ENCODE measurements around the gene ALG3. TPM values are rescaled to one million over a fixed set of nuclear protein-coding genes. Genes with fewer than 3 reads are reported as not detected.

The ALG3 gene
- total and polyA plus RNA-seq, 11 donors: 10.9 to 68.1 (median 17.0) TPM

DNA sequence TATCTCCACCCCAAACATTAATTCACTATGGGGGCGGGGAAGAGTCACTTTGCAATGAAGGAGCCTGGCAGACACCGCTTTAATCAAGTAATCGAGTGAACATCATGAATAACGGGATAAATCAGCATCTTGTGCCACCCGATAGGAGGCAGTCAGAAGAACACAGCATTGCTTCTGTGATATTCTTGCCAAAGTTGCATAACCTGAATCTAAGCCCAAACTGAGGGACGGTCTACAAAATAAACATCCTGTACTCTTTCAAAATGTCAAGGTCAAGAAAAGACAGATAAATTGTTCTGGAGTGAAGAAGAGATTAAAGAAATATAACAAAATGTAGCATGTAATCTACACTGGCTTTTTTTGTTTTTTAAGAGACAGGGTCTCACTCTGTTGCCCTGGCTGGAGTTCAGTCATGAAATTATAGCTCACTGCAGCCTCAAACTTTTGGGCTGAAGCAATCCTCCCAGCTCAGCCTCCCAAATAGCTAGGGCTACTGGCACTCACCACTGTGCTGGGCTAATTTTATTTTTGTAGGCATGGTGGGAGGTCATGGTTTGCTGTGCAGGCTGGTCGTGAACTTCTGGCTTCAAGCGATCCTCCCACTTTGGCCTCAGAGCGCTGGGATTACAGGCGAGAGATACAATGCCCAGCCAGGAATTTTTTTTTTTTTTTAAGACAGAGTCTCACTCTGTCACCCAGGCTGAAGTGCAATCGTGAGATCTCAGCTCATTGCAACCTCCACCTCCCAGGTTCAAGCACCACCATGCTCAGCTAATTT is 39.4 kb downstream of the ALG3 start:
- Histone ChIP-seq H3K36me3 (no peaks in the 10 kb centered on the region), H3K9me3 (no peaks in the 10 kb centered on the region), H3K27me3 (peaks cover 0 to 8% (median 0%) of the 10 kb centered on the region in 9 donors), H3K4me3 (no peak overlapping the region), H3K4me1 (peaks cover 0 to 5% (median 0%) of the 10 kb centered on the region in 12 donors), H3K27ac (no peak overlapping the region)
- intact Hi-C loops (cut with DNase I): no loop called here
- ATAC-seq (no peak), DNase-seq (no peak)
- WGBS, 4 donors: 59 to 63% (median 62%) methylated on average over 11 of the region's 11 CpGs
- TF ChIP-seq POLR2A (IDR thresholded peaks at IDR 0.05): no peak
- TF ChIP-seq, protein P1, sequence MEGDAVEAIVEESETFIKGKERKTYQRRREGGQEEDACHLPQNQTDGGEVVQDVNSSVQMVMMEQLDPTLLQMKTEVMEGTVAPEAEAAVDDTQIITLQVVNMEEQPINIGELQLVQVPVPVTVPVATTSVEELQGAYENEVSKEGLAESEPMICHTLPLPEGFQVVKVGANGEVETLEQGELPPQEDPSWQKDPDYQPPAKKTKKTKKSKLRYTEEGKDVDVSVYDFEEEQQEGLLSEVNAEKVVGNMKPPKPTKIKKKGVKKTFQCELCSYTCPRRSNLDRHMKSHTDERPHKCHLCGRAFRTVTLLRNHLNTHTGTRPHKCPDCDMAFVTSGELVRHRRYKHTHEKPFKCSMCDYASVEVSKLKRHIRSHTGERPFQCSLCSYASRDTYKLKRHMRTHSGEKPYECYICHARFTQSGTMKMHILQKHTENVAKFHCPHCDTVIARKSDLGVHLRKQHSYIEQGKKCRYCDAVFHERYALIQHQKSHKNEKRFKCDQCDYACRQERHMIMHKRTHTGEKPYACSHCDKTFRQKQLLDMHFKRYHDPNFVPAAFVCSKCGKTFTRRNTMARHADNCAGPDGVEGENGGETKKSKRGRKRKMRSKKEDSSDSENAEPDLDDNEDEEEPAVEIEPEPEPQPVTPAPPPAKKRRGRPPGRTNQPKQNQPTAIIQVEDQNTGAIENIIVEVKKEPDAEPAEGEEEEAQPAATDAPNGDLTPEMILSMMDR (IDR thresholded peaks at IDR 0.05): no peak

DNA sequence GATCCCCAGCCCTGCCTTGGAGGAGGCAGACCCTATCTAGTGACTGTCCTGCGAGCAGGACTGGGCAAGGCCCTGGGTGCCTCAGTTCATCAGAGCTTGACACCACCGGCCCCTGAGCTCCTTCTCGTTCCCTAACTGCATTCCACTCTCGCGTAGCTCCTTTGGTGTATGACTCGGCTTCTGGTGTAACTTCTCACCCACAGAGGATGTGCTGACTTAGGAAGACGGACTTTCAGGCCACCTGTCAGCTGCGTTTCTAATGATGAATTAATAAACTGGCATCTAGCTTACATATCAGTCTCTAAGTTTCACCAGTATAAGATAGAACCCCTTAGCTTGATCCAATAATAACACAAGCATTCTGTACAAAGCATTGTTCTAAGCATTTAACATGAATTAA is 45.2 kb downstream of the ALG3 start:
- intact Hi-C loops (cut with DNase I): no loop called here
- WGBS, 4 donors: 79 to 81% (median 80%) methylated on average over 8 of the region's 8 CpGs
- no peak overlapping the region for H3K27ac ChIP-seq

DNA sequence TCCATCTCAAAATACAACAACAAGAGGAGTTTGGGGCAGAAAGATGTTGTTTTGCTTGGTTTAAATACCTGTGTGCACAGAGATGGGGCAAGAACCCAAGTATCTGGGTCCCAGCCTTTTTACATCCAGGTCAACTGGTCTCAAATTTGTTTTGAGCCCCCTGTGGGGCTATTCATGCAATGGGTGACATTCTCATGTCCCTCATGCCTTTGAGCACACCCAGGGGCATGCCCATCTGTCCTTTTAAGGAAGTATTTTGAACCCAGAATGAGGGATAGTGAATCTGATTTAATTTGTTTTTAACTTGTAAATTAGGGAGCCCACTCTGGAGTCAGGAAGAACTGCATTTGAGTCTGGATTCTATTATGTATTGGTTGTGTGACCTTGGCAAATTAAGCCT is 47.9 kb downstream of the ALG3 start:
- H3K27me3 ChIP-seq: no peaks in the 10 kb centered on the region
- no peak for TF ChIP-seq POLR2A (IDR thresholded peaks at IDR 0.05)
- TF ChIP-seq, protein P1 (IDR thresholded peaks at IDR 0.05): no peak
- no peak overlapping the region for H3K27ac ChIP-seq
- no peak overlapping the region for H3K4me3 ChIP-seq
- intact Hi-C loops (cut with DNase I): no loop called here
- DNase-seq (no peak), ATAC-seq (no peak)
- no peaks in the 10 kb centered on the region for H3K4me1 ChIP-seq
- H3K36me3 ChIP-seq: peaks cover 0 to 10% (median under 1%) of the 10 kb centered on the region in 9 donors
- H3K9me3 ChIP-seq: no peaks in the 10 kb centered on the region

More for the DNA sequence above, 45.2 kb downstream of the ALG3 start:
- TF ChIP-seq, protein P1 (IDR thresholded peaks at IDR 0.05): no peak
- no peak for TF ChIP-seq POLR2A (IDR thresholded peaks at IDR 0.05)
- no peak for ATAC-seq
- no peak for DNase-seq
- Histone ChIP-seq H3K4me3 (no peak overlapping the region), H3K36me3 (no peaks in the 10 kb centered on the region), H3K27me3 (peaks cover 0 to 8% (median 0%) of the 10 kb centered on the region in 9 donors), H3K9me3 (no peaks in the 10 kb centered on the region), H3K4me1 (no peaks in the 10 kb centered on the region)

DNA sequence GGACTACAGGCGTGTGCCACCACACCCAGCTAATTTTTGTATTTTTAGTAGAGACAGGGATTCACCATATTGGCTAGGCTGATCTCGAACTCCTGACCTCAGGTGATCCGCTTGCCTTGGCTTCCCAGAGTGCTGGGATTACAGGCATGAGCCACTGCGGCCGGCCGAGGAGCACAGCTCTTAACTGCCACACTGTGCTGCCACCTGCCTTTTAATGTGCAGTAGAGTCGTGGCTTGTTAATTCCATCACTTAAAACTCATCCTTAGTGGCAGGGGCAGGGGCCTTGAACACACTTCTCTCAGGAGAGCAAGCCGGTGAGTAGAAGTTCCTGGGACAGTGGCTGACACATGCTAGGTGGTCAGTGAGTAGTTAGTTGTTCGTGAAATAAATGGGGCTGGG is 50.3 kb downstream of the ALG3 start:
- Histone ChIP-seq H3K4me1 (no peaks in the 10 kb centered on the region), H3K4me3 (no peak overlapping the region), H3K27ac (no peak overlapping the region), H3K9me3 (no peaks in the 10 kb centered on the region), H3K27me3 (no peaks in the 10 kb centered on the region), H3K36me3 (peaks cover 0 to 33% (median 24%) of the 10 kb centered on the region in 9 donors)
- no peak for DNase-seq
- no peak for TF ChIP-seq POLR2A (IDR thresholded peaks at IDR 0.05)
- TF ChIP-seq, protein P1 (IDR thresholded peaks at IDR 0.05): no peak
- no peak for ATAC-seq
- 78 to 97% (median 82%) methylated on average over 4 to 9 of the region's 9 CpGs for WGBS, 4 donors
- intact Hi-C loops (cut with DNase I): loop anchor here in 1 of 10 donors (10.0 kb wide), 1 partner anchor 46 kb away; the partner anchor contains the start of genes ALG3 and EEF1AKMT4
